PC-9 (cell line): Measurements from ENCODE around the gene MAP3K5.

Source experiments
- CTCF ChIP-seq: fragments of 200-600 bp; sonication (generic); conservative IDR thresholded peaks from 2 replicates; pipeline ENCODE4 v1.6.1; 2017; ENCODE audit warnings: mixed run types, antibody characterized with exemption, mild to moderate bottlenecking, moderate library complexity
- EZH2 ChIP-seq: fragments of 200-600 bp; sonication (generic); IDR thresholded peaks from 2 replicates; pipeline ENCODE4 v1.8.0; 2017; ENCODE audit warnings: antibody characterized with exemption, low read depth

GRCh38 chr6:136718476-136718875 lies 73.8 kb downstream of the MAP3K5 start:
- no peak for TF ChIP-seq CTCF
- no peak for TF ChIP-seq EZH2
